Panc1 (cell line): ENCODE measurements around the gene SMG6. TPM values are rescaled to one million over a fixed set of nuclear protein-coding genes. Genes with fewer than 3 reads are reported as not detected.

Experiments used
- ATAC-seq: fragments of 200-7000 bp; cut with Tn5 transposase; 2 replicates; pipeline ENCODE4 v1.9.1; 2020; ENCODE audit warnings: mild to moderate bottlenecking, moderate library complexity
- BruUV-seq: library from RNA; stranded (reverse); fragments of 400-500 nt; replicated peaks from 2 replicates; lab custom pipeline; 2021; lab: Mats Ljungman, UMichigan
- CTCF ChIA-PET: fragments of 300-600 bp; sonication (Branson Sonifier 250); formaldehyde crosslinking; loops from one replicate; lab custom pipeline; 2022; ENCODE audit warnings: antibody characterized with exemption; lab: Charles Lee
- POLR2A ChIA-PET: fragments of 300-600 bp; sonication (Branson Sonifier 250); formaldehyde crosslinking; loops from one replicate; lab custom pipeline; 2022; ENCODE audit warnings: antibody characterized with exemption; lab: Charles Lee
- DNase-seq: peaks from one replicate; pipeline ENCODE4 v3.0.0-alpha.2; 2010; ENCODE audit warnings: low read depth, low spot score
- H3K27ac ChIP-seq: 2 replicates; pipeline ENCODE4 v1.5.1; 2011; ENCODE audit warnings: mild to moderate bottlenecking, low read length, inconsistent platforms
- H3K27me3 ChIP-seq: fragments of 200-500 bp; sonication (Bioruptor generic); 2 replicates; pipeline ENCODE4 v1.6.0; 2014; ENCODE audit warnings: low read length, inconsistent platforms; ENCODE audit not compliant: control insufficient read depth, insufficient read depth
- H3K36me3 ChIP-seq: fragments of 200-500 bp; sonication (Bioruptor generic); 2 replicates; pipeline ENCODE4 v1.5.1; 2014; ENCODE audit warnings: inconsistent platforms, mild to moderate bottlenecking, low read length, moderate library complexity; ENCODE audit not compliant: control insufficient read depth, insufficient read depth
- H3K4me1 ChIP-seq: 2 replicates; pipeline ENCODE4 v1.5.1; 2011; ENCODE audit warnings: inconsistent platforms, mild to moderate bottlenecking, low read length, moderate library complexity; ENCODE audit not compliant: control insufficient read depth, insufficient read depth
- H3K4me3 ChIP-seq, 2 experiments: 2 replicates each; pipeline ENCODE4 v1.5.1; 2011 to 2012; ENCODE audit warnings: low read depth in 2 of 2, low read length in 2 of 2, mild to moderate bottlenecking in 2 of 2, inconsistent platforms in 1 of 2, moderate library complexity in 1 of 2
- H3K9me3 ChIP-seq: fragments of 200-500 bp; sonication (Bioruptor generic); 2 replicates; pipeline ENCODE4 v1.5.1; 2014; ENCODE audit warnings: low read depth, mild to moderate bottlenecking, inconsistent platforms, low read length, moderate library complexity; ENCODE audit not compliant: control insufficient read depth, insufficient read depth
- POLR2AphosphoS5 ChIP-seq: IDR thresholded peaks from 2 replicates; pipeline ENCODE4 v1.6.1; 2012; ENCODE audit warnings: mild to moderate bottlenecking, low read depth, low read length, moderate library complexity
- REST ChIP-seq, 2 experiments: IDR thresholded peaks; 2 replicates each; pipeline ENCODE4 v1.6.1; 2011 to 2012; ENCODE audit warnings: low read depth in 2 of 2, control low read depth in 1 of 2, low read length in 1 of 2, mild to moderate bottlenecking in 1 of 2, moderate library complexity in 1 of 2; ENCODE audit not compliant: insufficient read depth in 1 of 2
- SIN3A ChIP-seq: IDR thresholded peaks from 2 replicates; pipeline ENCODE4 v1.6.1; 2012; ENCODE audit warnings: low read depth, mild to moderate bottlenecking, low read length, moderate library complexity, borderline replicate concordance; ENCODE audit not compliant: insufficient read depth
- TCF7L2 ChIP-seq: IDR thresholded peaks from 2 replicates; pipeline ENCODE4 v1.6.1; 2011; ENCODE audit warnings: mild to moderate bottlenecking, low read depth, low read length, inconsistent platforms
- in situ Hi-C: cut with HindIII; loops from 2 replicates; pipeline ENCODE4 v1.10.0; 2016; ENCODE audit warnings: low sequenced_read_pairs, low pct_unique_long_range_greater_than_20kb
- intact Hi-C: fragments of 100-400 bp; cut with micrococcal nuclease; formaldehyde crosslinking; loops from one replicate; pipeline ENCODE4 v1.10.0; 2022; ENCODE audit not compliant: unreplicated experiment
- total RNA-seq: library from RNA; stranded (reverse); gene quantifications from one replicate; pipeline ENCODE4 v1.2.1, GENCODE V29; 2021; ENCODE audit not compliant: unreplicated experiment
- TF ChIP-seq, protein P1 (sequence below): fragments of 450-650 bp; IDR thresholded peaks from 2 replicates; pipeline ENCODE4 v1.5.1; 2017; ENCODE audit warnings: mild to moderate bottlenecking

The SMG6 gene
- total RNA-seq, 1 experiment from 2014 or later, result 17.8 TPM

DNA sequence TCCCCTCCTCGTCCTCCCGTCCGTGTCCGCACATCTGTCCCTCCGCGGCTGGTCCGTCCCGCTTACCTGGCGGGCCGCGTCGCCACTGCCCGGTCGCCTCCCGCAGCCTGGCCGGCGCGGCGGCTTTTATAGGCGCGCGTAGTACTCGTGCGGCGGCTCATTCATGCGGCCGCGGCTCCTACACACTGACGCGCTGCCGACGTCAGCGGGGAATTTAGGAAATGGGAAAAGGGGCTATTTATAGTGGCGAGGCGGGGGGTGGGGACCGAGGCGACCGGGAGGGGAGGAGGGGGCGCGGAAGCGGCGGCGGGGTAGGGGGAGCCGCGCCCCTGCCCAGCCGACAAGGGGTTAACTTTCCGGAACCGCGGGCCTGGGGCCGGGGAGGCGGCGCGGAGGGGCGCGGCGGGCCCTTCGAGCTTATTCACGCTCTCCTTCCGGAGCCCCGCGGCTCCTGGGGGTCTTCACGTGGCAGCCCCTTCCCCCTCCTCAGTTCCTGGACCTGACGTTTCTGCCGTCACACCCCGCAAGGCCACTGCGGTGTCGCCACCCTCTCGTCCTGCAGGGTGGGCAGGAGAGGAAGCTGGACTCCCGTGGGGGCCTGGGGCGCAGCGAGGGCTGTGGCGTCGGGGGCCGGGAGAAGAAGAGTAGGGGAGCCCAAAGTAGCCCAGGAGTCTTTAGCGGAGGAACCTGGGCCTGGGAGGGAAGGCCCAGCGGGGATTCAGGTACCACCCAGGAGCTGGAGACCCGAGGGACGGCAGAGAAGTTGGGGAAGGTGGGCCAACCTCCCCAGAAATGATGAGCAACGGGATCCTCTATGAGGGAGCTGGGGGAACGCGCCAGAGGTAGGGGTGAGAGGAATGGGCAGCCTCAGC, 252.3 kb downstream of the SMG6 start:
- CTCF ChIA-PET, result interaction anchor here (0.6 to 1.7 kb wide), 2 partner anchors 194 to 333 kb away, joined by 3 to 4 read pairs; no protein-coding TSS in a partner anchor
- intact Hi-C loops (no loop called here), in situ Hi-C loops (no loop called here)
- H3K4me1 ChIP-seq, result peaks cover 4% of the 10 kb centered on the region; the same call in 1 of the 2 replicates
- TF ChIP-seq TCF7L2 (no peak), SIN3A (no peak), REST (IDR thresholded peaks at IDR 0.05; ENCODE audit: insufficient read depth in 1 of 2, low read depth in 2 of 2, low read length in 1 of 2) (no peak), POLR2AphosphoS5 (no peak)
- TF ChIP-seq, protein P1, sequence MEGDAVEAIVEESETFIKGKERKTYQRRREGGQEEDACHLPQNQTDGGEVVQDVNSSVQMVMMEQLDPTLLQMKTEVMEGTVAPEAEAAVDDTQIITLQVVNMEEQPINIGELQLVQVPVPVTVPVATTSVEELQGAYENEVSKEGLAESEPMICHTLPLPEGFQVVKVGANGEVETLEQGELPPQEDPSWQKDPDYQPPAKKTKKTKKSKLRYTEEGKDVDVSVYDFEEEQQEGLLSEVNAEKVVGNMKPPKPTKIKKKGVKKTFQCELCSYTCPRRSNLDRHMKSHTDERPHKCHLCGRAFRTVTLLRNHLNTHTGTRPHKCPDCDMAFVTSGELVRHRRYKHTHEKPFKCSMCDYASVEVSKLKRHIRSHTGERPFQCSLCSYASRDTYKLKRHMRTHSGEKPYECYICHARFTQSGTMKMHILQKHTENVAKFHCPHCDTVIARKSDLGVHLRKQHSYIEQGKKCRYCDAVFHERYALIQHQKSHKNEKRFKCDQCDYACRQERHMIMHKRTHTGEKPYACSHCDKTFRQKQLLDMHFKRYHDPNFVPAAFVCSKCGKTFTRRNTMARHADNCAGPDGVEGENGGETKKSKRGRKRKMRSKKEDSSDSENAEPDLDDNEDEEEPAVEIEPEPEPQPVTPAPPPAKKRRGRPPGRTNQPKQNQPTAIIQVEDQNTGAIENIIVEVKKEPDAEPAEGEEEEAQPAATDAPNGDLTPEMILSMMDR, result no peak
- peak overlapping the region in 1 of 2 experiments; percentile 14; a peak in 1 of 4 replicates for H3K4me3 ChIP-seq
- POLR2A ChIA-PET, result interaction anchor here (0.7 kb wide), 1 partner anchor 388 kb away, joined by 3 read pairs; no protein-coding TSS in a partner anchor
- no peaks in the 10 kb centered on the region for H3K36me3 ChIP-seq
- ATAC-seq, result no peak
- no peak for DNase-seq
- no peaks in the 10 kb centered on the region for H3K27me3 ChIP-seq
- no peaks in the 10 kb centered on the region for H3K9me3 ChIP-seq
- no TSS peak for BruUV-seq
- no peak overlapping the region for H3K27ac ChIP-seq

DNA sequence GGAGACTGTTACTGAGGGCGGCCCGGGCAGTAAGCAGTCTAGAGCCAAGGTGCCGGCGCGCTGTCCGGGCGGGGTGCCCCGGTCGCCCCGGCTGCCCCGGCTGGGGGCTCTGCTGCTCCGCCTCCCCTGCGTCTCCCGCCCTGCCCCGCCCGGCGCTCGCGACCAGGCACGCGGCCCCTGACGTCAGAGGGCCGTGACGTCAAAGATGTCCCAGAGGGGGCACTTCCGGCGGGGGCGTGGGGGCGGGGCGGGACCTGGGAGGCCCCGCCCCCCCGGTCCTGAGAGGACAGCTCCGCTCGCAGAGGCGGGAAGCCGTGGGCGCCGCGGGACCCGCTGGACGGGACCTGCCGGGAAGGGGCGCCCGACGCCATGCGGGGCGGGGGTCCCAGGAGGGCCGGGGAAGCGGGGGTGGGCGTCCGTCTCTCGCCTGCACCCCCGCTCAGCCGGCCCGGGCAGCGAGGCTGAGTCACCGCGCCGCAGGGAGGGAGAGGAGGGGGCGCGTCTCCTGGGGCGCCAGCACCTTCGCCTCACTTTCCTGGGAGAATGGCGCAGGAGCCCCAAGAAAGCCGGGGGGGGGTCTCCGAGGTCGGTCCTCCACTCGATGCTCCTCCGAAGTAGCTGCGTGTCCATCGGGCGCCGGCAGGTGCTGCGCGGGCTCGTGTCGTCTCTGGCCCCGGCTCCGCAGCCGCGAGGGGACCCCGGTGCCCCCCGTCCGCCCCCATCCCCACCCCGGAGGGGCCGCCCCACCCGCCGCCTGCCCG, 253.1 kb downstream of the SMG6 start:
- Histone ChIP-seq H3K4me3 (peak overlapping the region; percentile 48 to 65), H3K4me1 (peaks cover 4% of the 10 kb centered on the region; the same call in 1 of the 2 replicates), H3K27me3 (no peaks in the 10 kb centered on the region), H3K27ac (no peak overlapping the region), H3K9me3 (no peaks in the 10 kb centered on the region), H3K36me3 (no peaks in the 10 kb centered on the region)
- POLR2A ChIA-PET, result interaction anchor here (0.7 kb wide), 1 partner anchor 387 kb away, joined by 3 read pairs; no protein-coding TSS in a partner anchor
- peak; percentile 26 for ATAC-seq
- no peak for DNase-seq
- CTCF ChIA-PET, result interaction anchor here (0.6 kb wide), 1 partner anchor 333 kb away, joined by 3 read pairs; no protein-coding TSS in a partner anchor
- in situ Hi-C loops, result no loop called here
- TF ChIP-seq TCF7L2, result no peak
- TF ChIP-seq SIN3A, result peak; percentile 19; the same call in 1 of the 2 replicates
- no peak for TF ChIP-seq POLR2AphosphoS5
- TF ChIP-seq REST (IDR thresholded peaks at IDR 0.05; ENCODE audit: insufficient read depth in 1 of 2, low read depth in 2 of 2, low read length in 1 of 2), result peak in 1 of 2 experiments; percentile 66; a peak in 1 of 4 replicates
- BruUV-seq, result no TSS peak
- intact Hi-C loops, result no loop called here
